H1 (cell line): ENCODE data around the gene SEPTIN5.

Experiments
- CTCF ChIP-seq, 3 experiments: IDR thresholded peaks; 1 replicate in 2 of 3; 2 replicates in 1 of 3; pipeline versions ENCODE4 v1.5.1 to v1.6.1; 2011; ENCODE audit warnings: low read length in 3 of 3, mild to moderate bottlenecking in 3 of 3, inconsistent platforms in 2 of 3, low read depth in 1 of 3, moderate library complexity in 1 of 3; ENCODE audit not compliant: insufficient read depth in 1 of 3; ENCODE audit errors: control extremely low read depth in 1 of 3
- EZH2 ChIP-seq: fragments of 200-600 bp; sonication (generic); IDR thresholded peaks from 2 replicates; pipeline ENCODE4 v1.7.1; 2012; ENCODE audit warnings: low read depth, mild to moderate bottlenecking, moderate library complexity, low read length, inconsistent platforms; ENCODE audit not compliant: severe bottlenecking
- FOSL1 ChIP-seq: IDR thresholded peaks from 2 replicates; pipeline ENCODE4 v1.6.1; 2011; ENCODE audit warnings: mild to moderate bottlenecking, low read depth, low read length, moderate library complexity; ENCODE audit not compliant: insufficient read depth
- MAX ChIP-seq: IDR thresholded peaks from 2 replicates; pipeline ENCODE4 v1.6.1; 2012; ENCODE audit warnings: inconsistent platforms
- POLR2A ChIP-seq, 2 experiments: IDR thresholded peaks; 1 replicate in 1 of 2; 2 replicates in 1 of 2; pipeline ENCODE4 v1.6.1; 2011; ENCODE audit warnings: low read depth in 2 of 2, low read length in 2 of 2, mild to moderate bottlenecking in 2 of 2; ENCODE audit errors: control extremely low read depth in 1 of 2
- POLR2AphosphoS5 ChIP-seq: IDR thresholded peaks from 2 replicates; pipeline ENCODE4 v1.6.1; 2011; ENCODE audit warnings: low read depth, low read length
- RAD21 ChIP-seq, 2 experiments: IDR thresholded peaks in 1 of 2; conservative IDR thresholded peaks in 1 of 2; 2 replicates each; pipeline ENCODE4 v1.6.1; 2011; ENCODE audit warnings: low read depth in 2 of 2, low read length in 2 of 2, improper control_type of control experiment in 1 of 2, inconsistent platforms in 1 of 2, mild to moderate bottlenecking in 1 of 2, moderate library complexity in 1 of 2
- RBBP5 ChIP-seq: IDR thresholded peaks from 2 replicates; pipeline ENCODE4 v1.7.1; 2012; ENCODE audit warnings: low read depth, mild to moderate bottlenecking, inconsistent platforms, low read length, moderate library complexity, borderline replicate concordance
- TAF1 ChIP-seq: IDR thresholded peaks from 2 replicates; pipeline ENCODE4 v1.6.1; 2011; ENCODE audit warnings: mild to moderate bottlenecking, low read depth, low read length
- YY1 ChIP-seq: IDR thresholded peaks from 2 replicates; pipeline ENCODE4 v1.6.1; 2011; ENCODE audit warnings: low read depth, mild to moderate bottlenecking, low read length

- TF ChIP-seq TAF1 (no peak), CTCF (IDR thresholded peaks at IDR 0.05; ENCODE audit: control extremely low read depth in 1 of 3, insufficient read depth in 1 of 3, low read depth in 1 of 3, low read length in 3 of 3) (no peak), POLR2A (IDR thresholded peaks at IDR 0.05; ENCODE audit: control extremely low read depth in 1 of 2, low read depth in 2 of 2, low read length in 2 of 2) (no peak), MAX (no peak), POLR2AphosphoS5 (no peak), FOSL1 (no peak), RAD21 (IDR thresholded peaks at IDR 0.05 in 1 of 2, conservative IDR thresholded peaks at IDR 0.05 in 1 of 2; ENCODE audit: low read depth in 2 of 2, low read length in 2 of 2) (no peak), EZH2 (no peak), RBBP5 (no peak), YY1 (no peak)
Measured at GRCh38 chr22:19681863-19682245, 32.4 kb upstream of the SEPTIN5 start.
